H9 (cell line): ENCODE results near the gene PBX4. TPM values are rescaled to one million over a fixed set of nuclear protein-coding genes. Genes with fewer than 3 reads are reported as not detected.

ENCODE experiments used
- DNase-seq: peaks from one replicate; pipeline ENCODE4 v3.0.0-alpha.2; 2017
- H2AFZ ChIP-seq: one replicate; pipeline ENCODE4 v1.6.1; 2013; ENCODE audit warnings: mild to moderate bottlenecking, low read length, control low read depth, moderate library complexity
- H2AK5ac ChIP-seq: 2 replicates; pipeline ENCODE4 v1.6.1; 2013; ENCODE audit warnings: low read length, control low read depth, mixed read lengths; ENCODE audit not compliant: insufficient read length
- H2BK120ac ChIP-seq: one replicate; pipeline ENCODE4 v1.6.1; 2013; ENCODE audit warnings: low read depth, mild to moderate bottlenecking, low read length, control low read depth, inconsistent platforms; ENCODE audit not compliant: poor library complexity, severe bottlenecking
- H2BK12ac ChIP-seq: 2 replicates; pipeline ENCODE4 v1.6.1; 2013; ENCODE audit warnings: low read length, control low read depth, mixed read lengths, low read depth; ENCODE audit not compliant: insufficient read length
- H2BK15ac ChIP-seq: 2 replicates; pipeline ENCODE4 v1.6.1; 2013; ENCODE audit warnings: low read depth, low read length, control low read depth
- H2BK20ac ChIP-seq: one replicate; pipeline ENCODE4 v1.6.1; 2013; ENCODE audit warnings: low read depth, mild to moderate bottlenecking, low read length, control low read depth, inconsistent platforms; ENCODE audit not compliant: poor library complexity, severe bottlenecking
- H2BK5ac ChIP-seq: 2 replicates; pipeline ENCODE4 v1.6.1; 2013; ENCODE audit warnings: low read length, control low read depth, mixed read lengths; ENCODE audit not compliant: insufficient read length
- H3K14ac ChIP-seq: 2 replicates; pipeline ENCODE4 v1.6.1; 2013; ENCODE audit warnings: low read length, control low read depth; ENCODE audit not compliant: insufficient read depth
- H3K18ac ChIP-seq: 2 replicates; pipeline ENCODE4 v1.6.1; 2013; ENCODE audit warnings: low read depth, mild to moderate bottlenecking, mixed read lengths, low read length, control low read depth; ENCODE audit not compliant: insufficient read length
- H3K23ac ChIP-seq: 2 replicates; pipeline ENCODE4 v1.6.1; 2013; ENCODE audit warnings: low read length, control low read depth, mixed read lengths, low read depth; ENCODE audit not compliant: insufficient read length
- H3K23me2 ChIP-seq: 2 replicates; pipeline ENCODE4 v1.6.1; 2013; ENCODE audit warnings: low read depth, mild to moderate bottlenecking, mixed read lengths, low read length, control low read depth; ENCODE audit not compliant: insufficient read length, poor library complexity, severe bottlenecking
- H3K27ac ChIP-seq: 2 replicates; pipeline ENCODE4 v1.5.1; 2013; ENCODE audit warnings: low read length, control low read depth, mixed read lengths, low read depth; ENCODE audit not compliant: insufficient read length
- H3K27me3 ChIP-seq: 2 replicates; pipeline ENCODE4 v1.6.1; 2013; ENCODE audit warnings: low read length, control low read depth, inconsistent platforms; ENCODE audit not compliant: insufficient read depth
- H3K4ac ChIP-seq: 2 replicates; pipeline ENCODE4 v1.6.1; 2013; ENCODE audit warnings: low read depth, mild to moderate bottlenecking, control low read depth, inconsistent platforms, low read length, moderate library complexity
- H3K4me1 ChIP-seq: 2 replicates; pipeline ENCODE4 v1.6.1; 2013; ENCODE audit warnings: low read length, control low read depth, inconsistent platforms; ENCODE audit not compliant: insufficient read depth
- H3K4me2 ChIP-seq: 2 replicates; pipeline ENCODE4 v1.6.1; 2013; ENCODE audit warnings: low read length, control low read depth, mixed read lengths; ENCODE audit not compliant: insufficient read length, insufficient read depth
- H3K56ac ChIP-seq: 2 replicates; pipeline ENCODE4 v1.6.1; 2013; ENCODE audit warnings: low read depth, mild to moderate bottlenecking, mixed read lengths, low read length, control low read depth; ENCODE audit not compliant: insufficient read length
- H3K79me1 ChIP-seq: 2 replicates; pipeline ENCODE4 v1.6.1; 2013; ENCODE audit warnings: low read depth, mild to moderate bottlenecking, moderate library complexity, low read length, control low read depth, inconsistent platforms; ENCODE audit not compliant: insufficient read depth, poor library complexity, severe bottlenecking
- H3K79me2 ChIP-seq: 2 replicates; pipeline ENCODE4 v1.6.1; 2013; ENCODE audit warnings: low read length, control low read depth, inconsistent platforms; ENCODE audit not compliant: insufficient read depth
- H3K9ac ChIP-seq: 2 replicates; pipeline ENCODE4 v1.6.1; 2013; ENCODE audit warnings: low read length, control low read depth, mixed read lengths; ENCODE audit not compliant: insufficient read length; ENCODE audit errors: extremely low read depth
- H3K9me3 ChIP-seq: one replicate; pipeline ENCODE4 v1.6.1; 2013; ENCODE audit warnings: low read depth, low read length, inconsistent platforms; ENCODE audit not compliant: control insufficient read depth
- H3T11ph ChIP-seq: one replicate; pipeline ENCODE4 v1.6.1; 2013; ENCODE audit warnings: mild to moderate bottlenecking, low read length, control low read depth, inconsistent platforms
- H4K20me1 ChIP-seq: one replicate; pipeline ENCODE4 v1.6.1; 2013; ENCODE audit not compliant: control insufficient read depth, insufficient read length, insufficient read depth
- H4K5ac ChIP-seq: 2 replicates; pipeline ENCODE4 v1.6.1; 2013; ENCODE audit warnings: low read depth, mild to moderate bottlenecking, mixed read lengths, low read length, control low read depth; ENCODE audit not compliant: insufficient read length
- H4K8ac ChIP-seq: replicated peaks from 2 replicates; pipeline ENCODE4 v1.6.1; 2013; ENCODE audit warnings: low read length, control low read depth, mixed read lengths, low read depth; ENCODE audit not compliant: insufficient read length
- H4K91ac ChIP-seq: 2 replicates; pipeline ENCODE4 v1.6.1; 2013; ENCODE audit warnings: low read depth, mild to moderate bottlenecking, moderate library complexity, mixed read lengths, low read length, control low read depth; ENCODE audit not compliant: insufficient read length
- H3K27ac Mint-ChIP-seq, 3 experiments: 2 replicates in 2 of 3; 3 replicates in 1 of 3; pipeline ENCODE4 v1.8.0; 2020 to 2021; ENCODE audit warnings: mixed read lengths in 3 of 3, mild to moderate bottlenecking in 1 of 3, moderate library complexity in 1 of 3
- H3K27me3 Mint-ChIP-seq: 2 replicates; pipeline ENCODE4 v1.8.0; 2021; ENCODE audit warnings: low read depth, mild to moderate bottlenecking, moderate library complexity, mixed read lengths
- H3K36me3 Mint-ChIP-seq, 3 experiments: 2 replicates in 2 of 3; 3 replicates in 1 of 3; pipeline ENCODE4 v1.8.0; 2020 to 2021; ENCODE audit warnings: low read depth in 3 of 3, mixed read lengths in 3 of 3; ENCODE audit not compliant: insufficient read depth in 1 of 3
- H3K4me1 Mint-ChIP-seq, 2 experiments: 2 replicates each; pipeline ENCODE4 v1.8.0; 2020; ENCODE audit warnings: mixed read lengths in 2 of 2
- H3K4me3 Mint-ChIP-seq, 2 experiments: 2 replicates in 1 of 2; 3 replicates in 1 of 2; pipeline ENCODE4 v1.8.0; 2020 to 2021; ENCODE audit warnings: mild to moderate bottlenecking in 2 of 2, mixed read lengths in 2 of 2, moderate library complexity in 1 of 2
- H3K9me3 Mint-ChIP-seq, 2 experiments: 2 replicates in 1 of 2; 3 replicates in 1 of 2; pipeline ENCODE4 v1.8.0; 2020; ENCODE audit warnings: mild to moderate bottlenecking in 2 of 2, mixed read lengths in 2 of 2, moderate library complexity in 1 of 2
- WGBS: extraction: QIAGEN DNeasy Blood & Tissue Kit; methylation state at CpG from one replicate; pipeline ENCODE4 v1.1.7; 2013; ENCODE audit warnings: missing lambda C conversion rate, low lambda C conversion rate, mixed read lengths; ENCODE audit not compliant: insufficient read length; ENCODE audit errors: extremely low coverage; 5-methylcytosine and 5-hydroxymethylcytosine counted together
- total RNA-seq: library from RNA; stranded (reverse); gene quantifications from 2 replicates; pipeline ENCODE4 v1.2.1, GENCODE V29; 2021
- TF ChIP-seq, protein P1 (sequence below): fragments of 200-600 bp; sonication (generic); conservative IDR thresholded peaks from 3 replicates; pipeline ENCODE4 v1.8.0; 2021; ENCODE audit warnings: antibody characterized with exemption, mild to moderate bottlenecking

The PBX4 gene
- total RNA-seq, 1 experiment from 2014 or later = 3.3 TPM

- no peak overlapping the region for H3K9ac ChIP-seq
- no peak overlapping the region for H4K5ac ChIP-seq
- H3K23ac ChIP-seq = no peak overlapping the region
- Mint-ChIP-seq H3K36me3 (no peaks in the 10 kb centered on the region), H3K4me3 (no peak overlapping the region), H3K4me1 (peaks cover 8 to 23% of the 10 kb centered on the region in 2 experiments), H3K27me3 (no peaks in the 10 kb centered on the region), H3K27ac (no peak overlapping the region), H3K9me3 (no peaks in the 10 kb centered on the region)
- H3K27me3 ChIP-seq = no peaks in the 10 kb centered on the region
- no peak for DNase-seq
- no peak overlapping the region for H2BK20ac ChIP-seq
- H4K8ac ChIP-seq = no peak overlapping the region
- no peak overlapping the region for H3K56ac ChIP-seq
- no peak overlapping the region for H3K4me2 ChIP-seq
- no peak overlapping the region for H2AFZ ChIP-seq
- no peak overlapping the region for H3K4ac ChIP-seq
- H3K23me2 ChIP-seq = no peaks in the 10 kb centered on the region
- H3T11ph ChIP-seq = no peak overlapping the region
- H3K18ac ChIP-seq = no peak overlapping the region
- WGBS = no CpG with 5 or more reads among the region's 8 CpGs
- H2BK120ac ChIP-seq = no peak overlapping the region
- H3K79me2 ChIP-seq = no peaks in the 10 kb centered on the region
- H3K9me3 ChIP-seq = no peaks in the 10 kb centered on the region
- no peaks in the 10 kb centered on the region for H4K20me1 ChIP-seq
- peaks cover 3% of the 10 kb centered on the region; the same call in 1 of the 2 replicates for H3K4me1 ChIP-seq
- no peak overlapping the region for H2BK12ac ChIP-seq
- no peak overlapping the region for H2AK5ac ChIP-seq
- H2BK15ac ChIP-seq = no peak overlapping the region
- TF ChIP-seq, protein P1, sequence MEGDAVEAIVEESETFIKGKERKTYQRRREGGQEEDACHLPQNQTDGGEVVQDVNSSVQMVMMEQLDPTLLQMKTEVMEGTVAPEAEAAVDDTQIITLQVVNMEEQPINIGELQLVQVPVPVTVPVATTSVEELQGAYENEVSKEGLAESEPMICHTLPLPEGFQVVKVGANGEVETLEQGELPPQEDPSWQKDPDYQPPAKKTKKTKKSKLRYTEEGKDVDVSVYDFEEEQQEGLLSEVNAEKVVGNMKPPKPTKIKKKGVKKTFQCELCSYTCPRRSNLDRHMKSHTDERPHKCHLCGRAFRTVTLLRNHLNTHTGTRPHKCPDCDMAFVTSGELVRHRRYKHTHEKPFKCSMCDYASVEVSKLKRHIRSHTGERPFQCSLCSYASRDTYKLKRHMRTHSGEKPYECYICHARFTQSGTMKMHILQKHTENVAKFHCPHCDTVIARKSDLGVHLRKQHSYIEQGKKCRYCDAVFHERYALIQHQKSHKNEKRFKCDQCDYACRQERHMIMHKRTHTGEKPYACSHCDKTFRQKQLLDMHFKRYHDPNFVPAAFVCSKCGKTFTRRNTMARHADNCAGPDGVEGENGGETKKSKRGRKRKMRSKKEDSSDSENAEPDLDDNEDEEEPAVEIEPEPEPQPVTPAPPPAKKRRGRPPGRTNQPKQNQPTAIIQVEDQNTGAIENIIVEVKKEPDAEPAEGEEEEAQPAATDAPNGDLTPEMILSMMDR = no peak
- no peak overlapping the region for H3K27ac ChIP-seq
- no peak overlapping the region for H2BK5ac ChIP-seq
- H4K91ac ChIP-seq = no peak overlapping the region
- H3K14ac ChIP-seq = no peak overlapping the region
- H3K79me1 ChIP-seq = no peaks in the 10 kb centered on the region
Measured at GRCh38 chr19:19597809-19598306, 20.6 kb downstream of the PBX4 start.
